OCI-LY3 (cell line): ENCODE data around the gene KIF17.

Source experiments
- H2AFZ ChIP-seq: fragments of 200-600, 300-600 bp; shearing (Covaris generic); 2 replicates; pipeline ENCODE4 v1.6.0; 2014; ENCODE audit warnings: antibody characterized with exemption, low read depth, low read length
- H3K27ac ChIP-seq: fragments of 200-600, 300-600 bp; sonication (generic); 2 replicates; pipeline ENCODE4 v1.5.1; 2014; ENCODE audit warnings: mild to moderate bottlenecking, low read length, moderate library complexity, mixed read lengths
- H3K27me3 ChIP-seq: fragments of 200-600, 300-600 bp; sonication (generic); 2 replicates; pipeline ENCODE4 v1.6.1; 2014; ENCODE audit warnings: low read depth, low read length, mixed read lengths
- H3K36me3 ChIP-seq: fragments of 200-600, 300-600 bp; sonication (generic); replicated peaks from 2 replicates; pipeline ENCODE3; 2014; ENCODE audit warnings: low read depth, low read length, mixed read lengths
- H3K4me1 ChIP-seq: fragments of 300-600, 200-600 bp; sonication (generic); 2 replicates; pipeline ENCODE4 v1.6.1; 2014; ENCODE audit warnings: low read length, mixed read lengths
- H3K4me2 ChIP-seq: fragments of 200-600, 300-600 bp; sonication (generic); 2 replicates; pipeline ENCODE4 v1.6.1; 2014; ENCODE audit warnings: low read length, mixed read lengths
- H3K4me3 ChIP-seq: fragments of 300-600, 200-600 bp; sonication (generic); 2 replicates; pipeline ENCODE4 v1.5.1; 2014; ENCODE audit warnings: antibody characterized with exemption, mild to moderate bottlenecking, low read length, moderate library complexity
- H3K79me2 ChIP-seq: fragments of 300-600, 200-600 bp; shearing (Covaris generic); 2 replicates; pipeline ENCODE4 v1.6.1; 2014; ENCODE audit warnings: mild to moderate bottlenecking, low read length, mixed read lengths
- H3K9ac ChIP-seq: fragments of 300-600, 200-600 bp; shearing (Covaris generic); 2 replicates; pipeline ENCODE4 v1.6.0; 2014; ENCODE audit warnings: mild to moderate bottlenecking, low read length, moderate library complexity
- H3K9me3 ChIP-seq: fragments of 200-600, 300-600 bp; shearing (Covaris generic); 2 replicates; pipeline ENCODE4 v1.6.1; 2014; ENCODE audit warnings: low read length, mixed read lengths; ENCODE audit not compliant: insufficient read depth
- H4K20me1 ChIP-seq: fragments of 200-600, 300-600 bp; sonication (generic); 2 replicates; pipeline ENCODE4 v1.6.1; 2016; ENCODE audit warnings: low read length, mixed read lengths; ENCODE audit not compliant: insufficient read depth
- EZH2phosphoT487 ChIP-seq: fragments of 200-600 bp; shearing (Covaris generic); IDR thresholded peaks from 2 replicates; pipeline ENCODE4 v1.6.1; 2018; ENCODE audit warnings: antibody characterized with exemption, mixed run types, low read depth
- TF ChIP-seq, protein P1 (sequence below): fragments of 200-600, 300-600 bp; sonication (generic); IDR thresholded peaks from 2 replicates; pipeline ENCODE4 v1.5.1; 2014; ENCODE audit warnings: antibody characterized with exemption, low read length, low read depth

Gene KIF17

GRCh38 chr1:20684651-20685050, 33.2 kb downstream of the KIF17 start:
- Histone ChIP-seq H3K79me2 (no peaks in the 10 kb centered on the region), H3K36me3 (no peaks in the 10 kb centered on the region), H3K4me3 (no peak overlapping the region), H3K4me2 (no peak overlapping the region), H2AFZ (no peak overlapping the region), H3K9me3 (no peaks in the 10 kb centered on the region), H3K27ac (no peak overlapping the region), H4K20me1 (no peaks in the 10 kb centered on the region), H3K9ac (no peak overlapping the region), H3K27me3 (0 out of 2 replicates have a peak, but pooled peaks cover 1% of the 10 kb centered on the region), H3K4me1 (no peaks in the 10 kb centered on the region)
- TF ChIP-seq, protein P1, sequence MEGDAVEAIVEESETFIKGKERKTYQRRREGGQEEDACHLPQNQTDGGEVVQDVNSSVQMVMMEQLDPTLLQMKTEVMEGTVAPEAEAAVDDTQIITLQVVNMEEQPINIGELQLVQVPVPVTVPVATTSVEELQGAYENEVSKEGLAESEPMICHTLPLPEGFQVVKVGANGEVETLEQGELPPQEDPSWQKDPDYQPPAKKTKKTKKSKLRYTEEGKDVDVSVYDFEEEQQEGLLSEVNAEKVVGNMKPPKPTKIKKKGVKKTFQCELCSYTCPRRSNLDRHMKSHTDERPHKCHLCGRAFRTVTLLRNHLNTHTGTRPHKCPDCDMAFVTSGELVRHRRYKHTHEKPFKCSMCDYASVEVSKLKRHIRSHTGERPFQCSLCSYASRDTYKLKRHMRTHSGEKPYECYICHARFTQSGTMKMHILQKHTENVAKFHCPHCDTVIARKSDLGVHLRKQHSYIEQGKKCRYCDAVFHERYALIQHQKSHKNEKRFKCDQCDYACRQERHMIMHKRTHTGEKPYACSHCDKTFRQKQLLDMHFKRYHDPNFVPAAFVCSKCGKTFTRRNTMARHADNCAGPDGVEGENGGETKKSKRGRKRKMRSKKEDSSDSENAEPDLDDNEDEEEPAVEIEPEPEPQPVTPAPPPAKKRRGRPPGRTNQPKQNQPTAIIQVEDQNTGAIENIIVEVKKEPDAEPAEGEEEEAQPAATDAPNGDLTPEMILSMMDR, result no peak
- TF ChIP-seq EZH2phosphoT487, result no peak

DNA sequence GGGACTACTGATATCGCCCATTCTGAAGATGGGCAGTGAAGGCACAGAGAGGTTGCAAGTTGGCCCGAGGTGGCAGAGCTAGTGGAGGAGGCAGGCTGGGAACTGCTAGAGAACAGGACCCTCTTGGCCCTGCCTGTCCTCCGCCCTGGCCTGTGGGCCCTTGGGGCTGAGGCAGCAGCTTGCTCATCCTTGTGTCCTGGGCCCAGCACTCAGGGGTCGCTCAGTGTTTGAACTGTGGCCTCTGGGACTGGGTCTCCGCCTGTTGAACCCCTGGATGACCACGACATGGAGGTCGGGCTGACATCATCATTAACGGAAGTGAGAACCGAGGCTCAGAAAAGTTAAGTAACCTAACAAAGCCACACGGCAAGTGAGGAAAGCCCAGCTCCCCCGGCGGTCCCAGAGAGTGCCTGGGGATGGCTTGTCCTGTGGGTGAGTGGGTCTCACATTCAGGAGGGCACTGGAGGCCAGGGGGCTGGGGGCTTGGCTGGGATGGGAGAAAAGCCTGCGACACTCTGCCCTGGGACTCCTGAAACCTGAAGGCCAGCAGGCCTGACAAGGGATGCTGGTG, 33.7 kb downstream of the KIF17 start:
- Histone ChIP-seq H3K27ac (no peak overlapping the region), H2AFZ (peak overlapping the region; percentile 65; the same call in 1 of the 2 replicates), H3K9ac (no peak overlapping the region), H3K4me3 (no peak overlapping the region), H3K27me3 (0 out of 2 replicates have a peak, but pooled peaks cover 4% of the 10 kb centered on the region), H3K9me3 (no peaks in the 10 kb centered on the region), H3K36me3 (no peaks in the 10 kb centered on the region), H3K79me2 (no peaks in the 10 kb centered on the region), H3K4me2 (no peak overlapping the region), H4K20me1 (no peaks in the 10 kb centered on the region), H3K4me1 (no peaks in the 10 kb centered on the region)
- no peak for TF ChIP-seq EZH2phosphoT487
- TF ChIP-seq, protein P1, result no peak

GRCh38 chr1:20683614-20684013, 34.2 kb downstream of the KIF17 start:
- TF ChIP-seq, protein P1, result no peak
- TF ChIP-seq EZH2phosphoT487, result no peak
- Histone ChIP-seq H3K4me1 (peaks cover 4% of the 10 kb centered on the region), H3K9ac (no peak overlapping the region), H3K4me3 (no peak overlapping the region), H3K9me3 (no peaks in the 10 kb centered on the region), H3K36me3 (no peaks in the 10 kb centered on the region), H2AFZ (no peak overlapping the region), H3K79me2 (no peaks in the 10 kb centered on the region), H3K4me2 (no peak overlapping the region), H3K27ac (no peak overlapping the region), H3K27me3 (0 out of 2 replicates have a peak, but pooled peaks cover 4% of the 10 kb centered on the region), H4K20me1 (no peaks in the 10 kb centered on the region)

GRCh38 chr1:20682571-20683236, 35.1 kb downstream of the KIF17 start:
- no peak overlapping the region for H3K4me2 ChIP-seq
- peaks cover 8% of the 10 kb centered on the region for H3K4me1 ChIP-seq
- H3K9me3 ChIP-seq, result no peaks in the 10 kb centered on the region
- H3K4me3 ChIP-seq, result no peak overlapping the region
- H3K9ac ChIP-seq, result no peak overlapping the region
- no peaks in the 10 kb centered on the region for H3K36me3 ChIP-seq
- H4K20me1 ChIP-seq, result no peaks in the 10 kb centered on the region
- H2AFZ ChIP-seq, result no peak overlapping the region
- no peaks in the 10 kb centered on the region for H3K79me2 ChIP-seq
- H3K27ac ChIP-seq, result no peak overlapping the region
- TF ChIP-seq EZH2phosphoT487, result no peak
- TF ChIP-seq, protein P1, result no peak
- H3K27me3 ChIP-seq, result 0 out of 2 replicates have a peak, but pooled peaks cover 4% of the 10 kb centered on the region
